H4 (cell line): Measurements from ENCODE around the gene UBXN1. TPM values are rescaled to one million over a fixed set of nuclear protein-coding genes. Genes with fewer than 3 reads are reported as not detected.
"Not testable (repeated sequence)": the region's sequence is repeated elsewhere in the genome, so short reads cannot be mapped to it uniquely, and the experiment has no call there.

Source experiments
- DNase-seq: peaks from one replicate; pipeline ENCODE4 v3.0.0-alpha.2; 2015; ENCODE audit warnings: low spot score
- total RNA-seq: library from RNA; depleted of rRNA; stranded (reverse); fragments of >200 nt; shearing (Covaris generic); gene quantifications from 2 replicates; pipeline ENCODE4 v1.2.3, GENCODE V29; 2014

The UBXN1 gene
- total RNA-seq, 1 experiment from 2014 or later = 110 TPM

- no peak for DNase-seq
Measured at GRCh38 chr11:62708392-62708791, 29.5 kb upstream of the UBXN1 start.

- DNase-seq = no peak
Measured at GRCh38 chr11:62707277-62707861, 28.5 kb upstream of the UBXN1 start, which contains the start of the genes BSCL2 and GNG3. BSCL2 (minus strand) TSS chr11:62707424; CDS start chr11:62707195, 229 bp downstream. GNG3 (plus strand) TSS chr11:62707676; CDS start chr11:62708296, 620 bp downstream.

- no peak for DNase-seq
Measured at GRCh38 chr11:62706850-62707247, 28.0 kb upstream of the UBXN1 start.

- DNase-seq = peak; percentile 86
Measured at GRCh38 chr11:62705880-62706849, 27.3 kb upstream of the UBXN1 start.

- peak; percentile 28 for DNase-seq
Measured at GRCh38 chr11:62705413-62705812, 26.5 kb upstream of the UBXN1 start.

- DNase-seq = not testable (repeated sequence)
Measured at GRCh38 chr11:62703921-62704320, 25.0 kb upstream of the UBXN1 start.

GRCh38 chr11:62702246-62702645 is 23.4 kb upstream of the UBXN1 start:
- DNase-seq = no peak

GRCh38 chr11:62694455-62695167 is 15.7 kb upstream of the UBXN1 start:
- peak; percentile 70 for DNase-seq

- DNase-seq = not testable (repeated sequence)
Measured at GRCh38 chr11:62693624-62694023, 14.8 kb upstream of the UBXN1 start.

GRCh38 chr11:62689421-62690183 is 10.7 kb upstream of the UBXN1 start, which contains the start of gene LRRN4CL:
LRRN4CL (minus strand) TSS chr11:62689530; CDS start chr11:62688508, 1,022 bp downstream.
- no peak for DNase-seq

GRCh38 chr11:62688491-62688890 is 9.6 kb upstream of the UBXN1 start:
- DNase-seq = no peak

- no peak for DNase-seq
Measured at GRCh38 chr11:62687508-62688396, 8.9 kb upstream of the UBXN1 start.

GRCh38 chr11:62682518-62682917 is 3.6 kb upstream of the UBXN1 start:
- no peak for DNase-seq

GRCh38 chr11:62680825-62681240 is 2.0 kb upstream of the UBXN1 start:
- DNase-seq = peak; percentile 62

GRCh38 chr11:62678433-62678769 is 472 bp downstream of the UBXN1 start:
- DNase-seq = no peak

- DNase-seq = no peak
Measured at GRCh38 chr11:62677714-62678113, 1.2 kb downstream of the UBXN1 start.

GRCh38 chr11:62677156-62677555 is 1.7 kb downstream of the UBXN1 start:
- no peak for DNase-seq

GRCh38 chr11:62676698-62677097 is 2.2 kb downstream of the UBXN1 start:
- DNase-seq = no peak

GRCh38 chr11:62675415-62675814 is 3.5 kb downstream of the UBXN1 start:
- not testable (repeated sequence) for DNase-seq

- DNase-seq = no peak
Measured at GRCh38 chr11:62673196-62673525, 5.7 kb downstream of the UBXN1 start.
